Activated effector memory CD4-positive, alpha-beta T cell treated with Interleukin-2 at 50 U/mL for 16 hours (primary cell): Measurements from ENCODE around the gene SNX33.

Experiments
- DNase-seq: peaks from one replicate; pipeline ENCODE4 v3.0.0-alpha.2; 2020

Gene SNX33

DNA sequence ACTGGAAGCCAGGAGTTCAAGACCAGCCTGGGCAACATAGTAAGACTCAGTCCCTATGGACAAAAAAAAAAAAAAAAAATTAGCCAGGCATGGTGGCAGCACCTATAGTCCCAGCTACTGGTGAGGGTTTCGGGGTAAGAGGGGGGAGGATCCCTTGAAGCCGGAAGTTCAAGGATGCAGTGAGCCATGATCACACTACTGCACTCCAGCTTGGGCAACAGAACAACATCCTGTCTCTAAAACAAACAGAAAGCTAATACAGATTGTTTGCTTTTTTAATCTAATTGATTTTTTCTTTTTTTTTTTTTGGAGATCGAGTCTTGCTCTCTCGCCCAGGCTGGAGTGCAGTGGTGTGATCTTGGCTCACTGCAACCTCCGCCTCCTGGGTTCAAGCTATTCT is 6.1 kb upstream of the SNX33 start:
- no peak for DNase-seq

DNA sequence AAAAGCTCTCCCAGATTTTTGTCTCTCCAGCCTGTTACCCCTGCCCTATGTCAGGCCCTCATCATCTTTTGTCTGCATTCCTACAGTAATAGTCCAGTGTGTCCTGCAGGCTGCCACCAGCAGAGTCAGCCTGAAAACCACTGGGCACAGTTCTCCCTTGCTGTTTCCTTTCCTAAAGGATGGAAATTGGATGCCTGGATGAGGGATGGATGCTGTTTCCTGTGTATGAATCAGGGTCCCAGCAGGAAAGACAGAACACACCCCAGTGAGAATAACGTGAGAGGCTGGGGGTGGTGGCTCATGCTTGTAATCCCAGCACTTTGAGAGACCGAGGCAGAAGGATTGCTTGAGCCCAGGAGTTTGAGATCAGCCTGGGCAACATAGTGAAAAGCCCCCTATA is 3.3 kb upstream of the SNX33 start:
- no peak for DNase-seq

DNA sequence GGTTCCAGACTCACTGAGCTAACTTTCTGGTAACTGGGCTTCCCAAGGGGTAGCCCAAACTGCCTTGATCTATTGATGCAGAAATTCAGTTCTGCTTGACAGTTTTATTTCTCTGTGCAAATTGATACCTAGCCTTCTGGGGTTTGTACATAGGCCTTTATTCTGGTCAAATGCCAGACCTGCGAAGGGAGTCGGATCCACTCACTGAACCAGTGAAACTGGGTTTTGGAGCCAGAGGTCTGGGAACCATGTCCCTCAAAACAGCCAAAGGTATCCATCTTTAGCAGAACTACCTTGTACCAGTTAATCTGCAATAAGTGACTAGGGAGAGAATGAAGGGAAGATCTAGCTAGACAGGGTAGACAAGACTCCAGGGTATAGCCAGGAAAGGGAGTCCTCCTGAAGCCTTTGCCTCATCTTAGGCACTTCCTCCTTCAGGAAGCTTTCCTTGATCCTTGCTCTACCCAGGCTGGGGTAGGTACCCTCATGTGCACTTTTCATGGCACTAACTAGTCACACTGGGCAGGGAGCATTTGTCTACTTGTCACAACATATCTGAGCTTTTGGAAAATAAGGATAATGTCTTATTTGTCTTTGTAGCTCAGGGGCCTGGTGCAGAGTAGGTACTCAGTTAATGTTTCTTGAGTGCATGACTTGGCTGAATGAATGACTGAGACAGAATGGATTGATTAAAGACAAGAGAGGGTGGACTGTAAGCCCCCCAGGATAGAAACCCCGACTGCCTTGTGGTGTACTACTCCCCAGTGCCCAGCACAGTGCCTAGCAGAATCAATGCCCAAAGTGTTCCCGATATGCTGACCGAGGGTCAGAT is 1.4 kb upstream of the SNX33 start:
- DNase-seq: no peak

DNA sequence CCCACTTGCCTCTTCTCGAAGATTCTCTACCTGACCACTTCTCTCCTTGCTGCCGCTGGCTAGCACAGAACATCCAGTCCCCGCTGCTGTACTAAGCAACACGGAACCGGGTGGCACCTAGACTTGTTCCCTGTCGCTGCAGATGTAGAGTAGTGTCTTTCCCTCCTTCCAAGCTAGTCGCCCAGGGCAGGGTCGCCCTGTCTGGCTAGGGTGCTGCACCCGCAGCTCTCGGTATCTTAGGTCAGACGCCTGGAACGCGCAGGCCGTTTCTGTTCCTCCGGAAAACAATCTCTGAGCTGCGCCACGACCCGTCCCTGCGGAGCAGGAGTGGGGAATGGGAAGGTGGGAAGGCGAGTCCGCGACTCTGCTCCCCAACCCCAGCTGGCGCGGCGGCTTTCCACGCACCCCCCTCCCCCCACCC is 758 bp upstream of the SNX33 start:
- DNase-seq: no peak

DNA sequence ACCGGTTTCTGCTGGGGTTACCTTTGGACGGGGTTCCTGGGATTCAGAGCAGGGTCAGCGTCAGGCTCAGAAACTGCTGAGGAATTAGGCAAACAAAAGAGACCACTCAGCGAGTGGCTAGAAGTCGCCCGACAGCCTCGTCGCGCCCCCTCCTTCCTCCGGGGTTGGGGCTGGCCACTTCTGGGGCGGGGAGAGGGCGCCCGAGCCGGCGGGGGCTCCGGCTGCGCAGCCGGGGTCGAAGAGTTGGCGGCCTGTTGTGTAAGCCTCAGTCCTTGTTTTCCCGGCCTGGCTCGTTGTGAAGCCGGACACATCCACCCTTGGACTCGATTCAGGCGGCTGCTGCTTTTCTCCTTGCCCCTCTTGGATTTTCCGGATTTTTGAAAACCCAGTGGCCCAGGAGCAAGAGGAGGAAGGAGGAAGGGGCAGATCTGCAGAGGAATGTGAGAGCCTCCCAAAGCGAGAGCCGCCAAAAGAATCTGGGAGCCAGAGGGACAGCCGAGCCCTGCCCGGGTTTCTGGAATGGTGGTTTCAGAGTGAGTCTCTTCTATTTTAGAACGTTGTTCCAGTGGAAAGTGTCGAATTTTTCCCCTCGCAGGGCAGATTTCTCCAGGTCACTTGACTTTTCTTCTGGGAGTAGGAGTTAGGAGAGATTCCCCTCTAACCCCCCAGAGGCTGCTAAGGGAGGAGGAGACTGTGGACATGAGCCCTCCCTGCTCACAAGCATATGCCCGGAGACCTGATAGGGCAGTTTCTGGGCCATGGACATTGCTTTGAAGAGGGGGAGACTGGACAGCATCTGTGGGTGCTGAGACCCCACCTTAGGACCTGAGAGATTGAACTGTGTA is 666 bp downstream of the SNX33 start:
- no peak for DNase-seq

DNA sequence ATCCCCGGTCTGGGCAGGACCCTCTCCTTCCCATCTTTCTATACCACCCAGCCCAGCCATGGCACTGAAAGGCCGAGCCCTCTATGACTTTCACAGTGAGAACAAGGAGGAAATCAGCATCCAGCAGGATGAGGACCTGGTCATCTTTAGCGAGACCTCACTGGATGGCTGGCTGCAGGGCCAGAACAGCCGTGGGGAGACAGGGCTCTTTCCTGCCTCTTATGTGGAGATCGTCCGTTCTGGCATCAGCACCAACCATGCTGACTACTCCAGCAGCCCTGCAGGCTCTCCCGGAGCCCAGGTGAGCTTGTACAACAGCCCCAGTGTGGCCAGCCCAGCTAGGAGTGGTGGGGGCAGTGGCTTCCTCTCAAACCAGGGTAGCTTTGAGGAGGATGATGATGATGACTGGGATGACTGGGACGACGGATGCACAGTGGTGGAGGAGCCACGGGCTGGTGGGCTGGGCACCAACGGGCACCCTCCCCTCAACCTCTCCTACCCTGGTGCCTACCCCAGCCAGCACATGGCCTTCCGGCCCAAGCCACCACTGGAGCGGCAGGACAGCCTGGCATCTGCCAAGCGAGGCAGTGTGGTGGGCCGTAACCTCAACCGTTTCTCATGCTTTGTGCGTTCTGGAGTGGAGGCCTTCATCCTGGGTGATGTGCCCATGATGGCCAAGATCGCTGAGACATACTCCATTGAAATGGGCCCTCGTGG is 1.5 kb downstream of the SNX33 start:
- DNase-seq: no peak

DNA sequence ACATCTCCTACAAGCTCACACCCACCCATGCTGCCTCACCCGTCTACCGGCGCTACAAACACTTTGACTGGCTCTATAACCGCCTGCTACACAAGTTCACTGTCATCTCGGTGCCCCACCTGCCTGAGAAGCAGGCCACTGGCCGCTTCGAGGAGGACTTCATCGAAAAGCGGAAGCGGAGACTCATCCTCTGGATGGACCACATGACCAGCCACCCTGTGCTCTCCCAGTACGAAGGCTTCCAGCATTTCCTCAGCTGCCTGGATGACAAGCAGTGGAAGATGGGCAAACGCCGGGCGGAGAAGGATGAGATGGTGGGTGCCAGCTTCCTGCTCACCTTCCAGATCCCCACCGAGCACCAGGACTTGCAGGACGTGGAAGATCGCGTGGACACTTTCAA is 2.1 kb downstream of the SNX33 start:
- DNase-seq: no peak

DNA sequence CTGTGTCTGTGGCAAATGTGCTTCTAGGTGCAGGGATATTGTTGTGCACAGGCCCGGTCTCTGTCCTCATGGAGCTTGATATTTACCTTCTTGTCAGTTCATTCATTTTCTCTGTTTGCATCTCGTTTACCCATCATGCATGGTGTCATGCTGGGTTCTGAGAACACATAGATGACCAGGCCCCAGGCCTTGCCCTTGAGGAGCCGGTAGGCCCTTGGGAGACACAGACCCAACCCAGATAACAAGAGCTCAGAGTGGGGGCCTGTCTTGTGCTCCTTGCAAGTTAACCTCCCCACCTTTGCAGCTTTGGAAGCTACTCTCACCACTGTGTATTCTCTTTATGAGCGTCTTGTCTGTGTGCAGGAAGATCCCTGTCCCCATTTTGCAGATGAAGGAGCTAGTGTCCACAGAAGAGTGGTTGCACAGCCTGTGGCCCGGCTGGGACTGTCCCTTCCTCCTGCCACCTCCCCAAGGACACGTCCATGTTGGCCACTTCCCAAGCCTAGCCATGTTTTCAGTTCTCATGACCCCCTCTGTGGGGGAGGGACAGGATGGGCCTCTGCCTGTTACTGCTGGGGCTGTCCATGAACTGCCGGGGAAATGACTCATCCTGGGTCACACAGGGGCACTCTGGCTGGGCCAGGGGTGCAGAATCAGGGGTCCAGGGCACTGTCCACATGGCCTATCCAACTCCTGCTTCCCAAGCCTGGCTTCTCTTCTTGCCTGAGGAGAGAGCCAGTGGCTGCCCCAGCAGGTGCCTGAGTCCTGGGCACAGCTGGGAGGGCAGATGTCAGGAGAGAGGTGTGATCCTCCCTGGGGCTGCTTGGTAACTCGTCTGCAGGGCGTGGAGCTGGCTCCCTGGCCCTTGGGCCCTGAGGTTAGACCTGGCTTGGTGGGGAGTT is 3.4 kb downstream of the SNX33 start:
- DNase-seq: no peak

DNA sequence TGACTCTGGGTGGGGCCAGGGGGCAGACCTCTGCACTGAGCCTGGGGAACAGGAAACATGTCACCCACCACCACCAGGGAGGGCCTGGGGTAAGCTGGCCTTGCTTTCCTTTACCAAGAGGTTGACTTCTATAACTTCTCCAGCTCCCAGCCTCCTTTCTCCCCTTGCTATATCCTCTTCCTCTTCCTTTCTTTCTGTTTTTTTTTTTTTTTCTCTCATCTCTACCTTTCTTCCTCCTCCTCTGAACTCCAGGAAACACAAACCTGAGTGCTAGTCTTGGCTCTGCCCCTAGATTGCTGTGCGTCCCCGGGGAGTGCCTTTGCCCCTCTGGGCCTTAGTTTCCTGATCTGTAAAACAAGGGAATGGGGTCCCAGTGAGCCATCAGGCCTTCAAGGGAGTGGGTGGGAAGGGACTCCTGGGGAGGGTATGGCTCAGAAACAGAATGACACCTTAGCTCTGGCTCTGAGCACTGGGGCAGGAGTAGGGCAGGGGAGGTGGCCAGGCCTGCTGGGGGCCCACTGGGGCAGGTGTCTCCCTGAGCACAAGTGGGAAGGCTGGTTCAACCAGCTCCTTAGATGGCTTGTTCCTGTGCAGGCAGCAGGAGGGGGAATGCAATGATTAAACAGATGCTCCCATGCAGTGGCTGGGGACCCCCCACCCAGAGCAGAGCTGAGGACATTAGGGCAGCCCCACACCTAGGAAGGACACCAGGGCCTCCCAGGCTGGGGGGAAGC is 4.3 kb downstream of the SNX33 start:
- DNase-seq: no peak

DNA sequence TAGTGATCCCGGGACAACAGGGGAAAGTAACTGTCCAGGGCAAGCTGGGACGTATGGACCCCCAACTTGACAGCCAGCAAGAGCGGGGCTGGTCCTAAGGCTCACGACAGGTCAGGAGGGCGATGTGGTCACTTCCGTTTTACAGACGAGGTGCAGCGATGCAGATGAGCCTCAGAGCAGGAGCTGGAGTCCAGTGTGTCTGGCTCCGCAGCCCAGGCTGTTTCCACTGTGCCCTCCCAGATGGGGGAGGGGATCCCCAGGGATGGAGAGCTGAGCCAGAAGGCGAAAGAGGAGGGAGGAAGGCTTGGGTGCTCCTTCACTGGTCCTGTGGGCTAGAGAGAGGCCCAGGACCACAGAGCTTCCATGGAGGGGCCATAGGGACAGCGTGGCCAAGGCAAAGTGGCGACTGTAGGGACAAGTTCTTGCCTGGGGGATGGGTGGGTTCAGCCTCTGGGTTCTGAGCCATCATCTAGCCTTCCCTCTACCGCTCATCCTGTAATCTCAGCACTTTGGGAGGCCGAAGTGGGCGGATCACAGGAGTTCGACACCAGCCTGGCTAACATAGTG is 5.7 kb downstream of the SNX33 start:
- DNase-seq: no peak

DNA sequence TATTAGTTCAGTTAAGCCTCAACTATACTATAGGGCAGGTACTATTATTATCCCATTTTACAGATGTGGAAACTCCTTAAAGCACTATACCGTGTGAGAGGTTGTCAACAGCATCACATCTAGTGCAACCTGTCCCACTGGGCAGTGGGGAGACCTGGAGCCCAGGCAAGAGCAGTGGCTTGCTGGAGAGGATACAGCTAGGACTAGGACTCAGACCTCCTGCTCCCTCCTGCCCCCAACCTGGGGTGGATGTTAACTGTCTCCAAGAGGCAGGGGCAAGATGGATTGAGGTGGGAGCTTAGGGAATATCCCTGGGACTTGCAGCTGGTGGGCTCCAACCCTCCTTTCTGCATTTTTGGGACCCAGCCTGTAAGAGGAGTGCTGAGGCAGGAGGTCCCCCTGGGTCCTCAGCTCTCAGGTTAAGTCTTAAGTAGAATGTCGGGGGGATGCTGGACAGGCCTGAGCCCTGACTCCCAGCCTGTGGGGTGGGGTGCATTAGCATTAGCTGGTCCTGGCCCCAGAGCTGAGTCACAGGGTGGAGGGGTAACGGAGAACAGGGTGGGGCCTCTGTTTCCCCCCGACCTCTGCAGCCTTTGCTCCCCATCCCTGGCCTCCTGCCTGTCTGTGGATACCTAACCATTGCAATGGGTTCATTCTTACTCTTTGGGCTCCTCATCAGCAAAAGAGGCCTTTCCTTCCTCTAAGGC is 6.6 kb downstream of the SNX33 start:
- DNase-seq: no peak

DNA sequence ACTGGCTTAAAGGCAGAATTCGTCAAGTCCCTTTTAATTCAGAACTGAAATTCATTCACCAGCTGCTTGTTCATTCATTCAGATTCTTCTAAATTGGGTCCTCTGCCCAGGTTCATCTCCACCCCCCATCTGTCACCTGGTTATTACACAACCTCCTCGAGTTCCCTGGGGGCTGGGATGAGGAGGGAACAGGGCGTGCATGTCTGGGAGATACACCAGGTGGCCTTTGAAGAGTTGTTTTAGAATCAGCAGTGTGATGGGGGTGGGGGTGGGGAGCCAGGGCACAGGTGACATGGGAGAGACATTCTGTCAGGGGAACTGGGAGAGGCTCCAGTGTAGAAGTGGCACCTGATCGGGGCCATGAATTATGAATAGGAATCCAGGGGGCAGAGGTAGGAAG is 8.2 kb downstream of the SNX33 start:
- DNase-seq: no peak

DNA sequence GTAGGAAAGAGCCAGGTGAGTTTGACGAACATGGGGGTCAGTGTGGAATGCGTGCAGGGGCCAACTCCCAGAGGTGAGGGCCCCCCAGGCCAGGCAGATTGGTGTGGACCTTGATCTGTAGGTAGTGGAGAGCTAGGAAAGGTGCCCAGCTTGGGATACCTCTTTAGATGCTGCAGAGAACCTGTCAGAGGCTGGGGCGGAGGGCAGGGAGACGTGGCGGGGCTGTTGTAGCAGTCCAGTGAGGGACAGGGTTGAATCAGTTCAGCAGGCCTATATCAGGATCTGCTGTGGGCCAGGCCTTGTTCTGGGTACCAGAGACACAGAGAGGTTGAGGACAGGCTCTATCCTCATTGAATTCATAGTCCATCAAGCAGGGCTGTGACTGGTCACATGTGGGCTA is 8.6 kb downstream of the SNX33 start:
- DNase-seq: no peak

DNA sequence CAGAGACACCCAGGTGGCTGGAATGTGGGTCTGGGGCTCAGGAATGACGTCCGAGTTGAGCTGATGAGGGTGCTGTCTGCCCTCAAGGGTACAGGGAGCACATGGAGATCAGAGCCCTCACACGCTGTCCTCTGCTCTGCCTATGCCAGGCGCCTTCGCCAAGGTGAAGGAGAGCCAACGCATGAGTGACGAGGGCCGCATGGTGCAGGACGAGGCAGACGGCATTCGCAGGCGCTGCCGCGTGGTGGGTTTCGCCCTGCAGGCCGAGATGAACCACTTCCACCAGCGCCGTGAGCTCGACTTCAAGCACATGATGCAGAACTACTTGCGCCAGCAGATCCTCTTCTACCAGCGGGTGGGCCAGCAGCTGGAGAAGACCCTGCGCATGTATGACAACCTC is 9.1 kb downstream of the SNX33 start:
- DNase-seq: no peak

DNA sequence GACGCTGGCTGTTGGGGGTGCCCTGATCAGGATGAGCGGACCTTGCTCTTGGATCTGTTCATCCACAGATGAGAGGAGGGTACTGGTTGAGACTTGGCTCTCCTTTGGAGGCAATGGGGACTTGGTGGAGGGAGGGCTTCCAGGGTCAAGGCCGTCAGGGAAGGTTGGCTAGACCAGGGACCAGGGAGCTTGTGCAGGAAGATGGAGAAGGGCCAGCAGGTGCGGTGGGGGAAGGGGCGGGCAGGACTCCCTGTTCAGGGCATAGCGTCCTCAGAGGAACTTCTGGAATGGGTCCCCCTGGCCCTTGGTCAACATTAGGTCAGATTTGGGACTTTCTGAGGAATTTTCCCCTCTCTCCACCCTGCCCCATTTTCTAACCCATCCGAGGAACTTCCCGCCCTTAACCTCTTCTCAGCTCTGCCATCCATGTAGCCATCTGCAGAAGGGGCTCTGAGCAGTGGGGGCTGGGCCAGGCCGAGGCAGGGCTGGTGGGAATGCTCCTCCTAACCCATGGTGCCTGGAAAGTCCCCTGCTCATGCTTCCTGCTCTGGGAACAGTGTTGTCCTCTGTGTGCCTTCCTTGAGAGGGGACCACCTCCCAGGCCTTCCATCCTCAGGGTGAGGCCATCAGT is 11.5 kb downstream of the SNX33 start:
- no peak for DNase-seq

DNA sequence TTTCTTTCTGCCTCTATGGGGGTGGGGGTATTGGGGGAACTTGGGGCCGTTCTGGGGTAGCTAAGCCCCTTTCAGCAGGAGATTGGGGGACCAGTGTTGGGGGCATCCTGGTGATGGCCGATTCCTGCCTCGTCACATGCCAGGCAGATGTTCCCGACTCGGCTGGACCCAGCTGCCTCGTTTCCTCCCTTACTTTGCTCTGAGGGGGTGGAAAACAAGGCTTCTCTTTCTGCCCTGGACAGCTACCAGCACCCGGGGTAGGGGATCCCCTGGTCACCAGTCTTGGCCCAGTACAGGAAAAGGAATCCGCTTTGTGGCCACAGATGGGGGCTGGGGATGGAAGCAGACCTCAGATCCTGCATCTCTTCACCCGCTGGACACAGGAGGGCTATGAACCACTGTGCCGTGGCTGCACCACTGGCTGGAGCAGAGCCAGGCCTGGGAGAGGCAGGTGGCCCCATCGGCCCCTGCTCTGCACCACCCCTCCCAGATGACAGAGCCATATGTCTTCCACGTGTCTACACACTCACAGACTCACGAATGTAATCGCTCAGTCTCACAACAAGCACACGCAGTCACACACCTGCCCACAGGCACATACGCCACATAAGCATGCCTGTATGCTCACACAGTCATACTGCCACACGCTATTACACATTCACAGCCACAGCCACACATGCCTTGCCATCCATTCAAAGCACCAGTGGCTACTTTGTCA is 12.4 kb downstream of the SNX33 start:
- no peak for DNase-seq

DNA sequence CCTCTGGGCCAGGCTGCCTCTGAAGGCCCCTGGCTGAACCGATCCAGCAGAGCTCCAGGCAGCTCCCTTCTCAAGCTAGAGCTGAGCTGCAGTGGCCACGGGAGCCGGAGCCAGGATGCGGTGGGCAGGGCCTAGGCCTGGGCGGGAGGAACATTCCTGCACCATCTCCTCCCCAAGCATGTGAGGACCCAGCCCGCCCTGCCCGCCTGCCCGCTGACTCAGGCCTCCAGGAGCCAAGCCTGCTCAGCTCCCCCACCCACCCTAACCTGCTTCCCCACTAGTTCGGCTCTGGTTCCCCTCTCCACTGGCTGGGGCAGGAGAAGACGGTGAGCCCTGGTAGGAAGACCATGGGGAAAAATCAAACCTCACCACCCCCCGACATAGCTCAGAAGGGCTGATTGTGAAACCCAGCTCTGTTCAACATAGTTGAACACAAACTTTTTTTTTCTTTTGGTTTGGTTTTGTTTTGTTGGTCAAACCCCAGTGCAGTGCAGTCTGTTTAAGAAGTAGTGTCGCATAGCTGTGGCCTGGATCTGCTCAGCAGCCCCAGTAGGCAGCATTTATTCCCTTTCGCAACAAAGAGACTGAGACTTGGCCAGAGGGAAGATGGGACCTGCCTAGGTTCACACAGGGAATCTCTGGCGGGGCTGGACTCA is 13.5 kb downstream of the SNX33 start:
- DNase-seq: no peak

DNA sequence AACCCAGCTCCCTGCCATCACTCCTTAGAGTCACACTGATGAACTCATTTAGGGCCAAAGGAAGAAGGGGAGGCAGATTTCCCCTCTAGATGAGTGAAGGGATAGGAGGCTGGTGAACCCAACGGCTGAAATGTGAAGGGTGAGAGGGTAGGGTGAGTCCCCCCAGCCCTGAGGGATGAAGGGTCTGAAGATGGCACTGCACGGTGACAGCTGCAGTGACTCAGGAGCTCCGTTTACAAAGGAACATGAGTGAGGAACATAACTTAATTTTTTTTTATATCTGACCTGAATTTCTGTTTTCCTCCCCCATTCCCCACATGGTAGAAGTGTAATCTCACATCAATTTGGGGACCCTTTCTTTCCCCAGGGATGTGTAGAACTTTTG is 14.0 kb downstream of the SNX33 start:
- no peak for DNase-seq
